Stimulated activated CD4-positive, alpha-beta T cell treated with anti-CD3 and anti-CD28 coated beads, TNF-alpha, amount 100 ng/mL, for 24 hours (primary cell): Measurements from ENCODE around the gene ARHGAP24.

ENCODE experiments used
- DNase-seq, 3 experiments: peaks; one replicate each; pipeline ENCODE4 v3.0.0-alpha.2; 2020; ENCODE audit warnings: low read depth in 3 of 3

Gene ARHGAP24

DNA sequence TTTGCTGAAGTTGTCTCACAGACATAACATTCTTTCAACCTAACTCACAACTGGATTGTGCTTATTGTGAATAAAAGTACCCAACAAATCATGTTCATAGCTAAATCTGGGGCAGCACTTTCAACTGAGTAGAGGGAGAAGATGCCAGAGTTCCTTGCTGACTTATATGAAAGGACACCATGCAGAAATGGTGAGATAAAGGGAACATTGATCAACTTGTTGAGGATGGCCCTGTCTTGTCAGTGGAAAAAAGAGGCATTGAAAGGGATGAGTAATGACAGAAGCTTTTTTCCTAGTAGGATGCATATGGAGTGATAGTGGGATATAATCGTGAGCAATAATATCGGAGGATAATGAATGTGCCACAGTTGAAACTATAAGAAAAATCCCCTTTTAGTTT is 221.7 kb downstream of the ARHGAP24 start:
- DNase-seq, result no peak

DNA sequence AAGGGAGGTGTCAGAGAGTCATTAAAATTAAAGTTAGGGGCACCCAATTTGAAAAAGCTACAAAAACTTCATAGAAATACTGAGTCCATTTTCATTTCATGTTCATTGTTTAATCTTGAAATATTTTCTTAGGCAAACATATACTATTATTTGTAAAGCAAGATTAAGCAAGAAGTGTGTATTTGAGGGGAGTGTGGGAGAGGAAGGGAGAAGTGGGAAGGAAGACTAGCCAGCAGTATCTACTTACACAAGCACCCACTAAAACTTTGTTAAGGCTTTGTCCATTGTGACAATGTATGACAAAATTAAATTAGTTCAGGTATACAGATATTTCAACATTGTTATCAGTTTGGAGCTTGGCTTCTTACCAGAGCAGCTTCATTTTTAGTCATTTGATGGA is 222.9 kb downstream of the ARHGAP24 start:
- no peak for DNase-seq

DNA sequence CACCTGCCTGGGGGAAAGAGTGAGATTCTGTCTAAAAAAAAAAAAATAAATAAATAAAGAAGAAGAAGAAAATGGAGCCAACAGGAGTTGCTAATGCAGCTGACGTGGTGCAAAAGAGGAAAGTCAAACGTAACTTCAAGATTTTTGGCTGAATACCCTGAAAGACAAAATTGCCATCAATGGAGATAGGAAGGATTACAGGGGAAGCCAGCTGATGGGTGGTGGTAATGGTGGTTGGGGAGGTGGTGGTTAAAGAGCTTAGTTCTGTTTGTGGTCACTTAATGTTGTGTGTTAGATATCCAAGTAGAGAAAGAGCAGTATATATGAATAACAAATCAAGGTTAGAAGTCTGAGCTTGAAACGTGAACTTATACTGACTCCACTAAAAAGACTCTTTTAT is 225.4 kb downstream of the ARHGAP24 start:
- no peak for DNase-seq

- DNase-seq, result no peak
Observed at GRCh38 chr4:85701861-85702321, 226.9 kb downstream of the ARHGAP24 start.

GRCh38 chr4:85703096-85703495 is 228.1 kb downstream of the ARHGAP24 start:
- DNase-seq, result no peak

DNA sequence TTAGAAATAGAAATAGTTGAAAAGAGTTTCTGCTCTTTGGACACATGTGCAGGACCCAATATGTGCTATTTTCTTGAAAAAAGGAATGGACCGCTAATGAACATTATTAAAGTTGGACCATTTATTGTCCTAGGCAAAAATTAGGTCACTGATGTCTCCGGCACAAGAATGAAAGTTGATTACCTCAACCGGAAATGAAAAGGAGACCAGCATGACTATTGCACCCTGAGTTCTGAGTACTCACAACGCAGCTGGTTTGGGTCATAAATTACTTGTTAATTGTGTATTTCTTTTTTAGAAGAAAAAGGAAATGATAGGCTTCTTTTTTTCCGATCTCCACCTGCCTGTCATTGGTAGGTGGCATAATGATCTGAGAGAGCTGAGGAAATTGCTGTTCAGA is 232.7 kb downstream of the ARHGAP24 start:
- no peak for DNase-seq

DNA sequence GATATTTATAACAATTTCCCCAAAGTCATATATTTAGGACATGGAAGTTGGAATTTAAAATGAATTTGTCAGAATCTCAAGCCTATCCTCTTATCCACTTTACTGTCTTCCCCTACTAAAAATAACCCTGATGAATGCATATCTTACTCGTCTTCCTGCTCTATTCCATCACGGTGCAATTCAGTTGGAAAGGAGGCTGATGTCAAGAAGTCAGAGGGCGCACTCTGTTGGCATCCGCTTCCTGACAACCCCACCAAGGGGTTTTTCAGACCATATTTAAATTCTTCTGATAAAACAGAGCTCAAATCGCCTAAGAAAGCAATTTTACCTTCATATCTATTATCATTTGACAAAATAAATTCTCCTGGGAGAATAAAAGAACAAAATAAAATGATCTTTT is 233.5 kb downstream of the ARHGAP24 start:
- no peak for DNase-seq

- no peak for DNase-seq
Observed at GRCh38 chr4:85713005-85713404, 238.1 kb downstream of the ARHGAP24 start.

- DNase-seq, result no peak
Observed at GRCh38 chr4:85715991-85716737, 241.2 kb downstream of the ARHGAP24 start.

GRCh38 chr4:85717351-85717750 is 242.4 kb downstream of the ARHGAP24 start:
- no peak for DNase-seq

- DNase-seq, result no peak
Observed at GRCh38 chr4:85717847-85718246, 242.9 kb downstream of the ARHGAP24 start.

- no peak for DNase-seq
Observed at GRCh38 chr4:85720735-85721134, 245.8 kb downstream of the ARHGAP24 start.

GRCh38 chr4:85722401-85722800 is 247.5 kb downstream of the ARHGAP24 start:
- no peak for DNase-seq

DNA sequence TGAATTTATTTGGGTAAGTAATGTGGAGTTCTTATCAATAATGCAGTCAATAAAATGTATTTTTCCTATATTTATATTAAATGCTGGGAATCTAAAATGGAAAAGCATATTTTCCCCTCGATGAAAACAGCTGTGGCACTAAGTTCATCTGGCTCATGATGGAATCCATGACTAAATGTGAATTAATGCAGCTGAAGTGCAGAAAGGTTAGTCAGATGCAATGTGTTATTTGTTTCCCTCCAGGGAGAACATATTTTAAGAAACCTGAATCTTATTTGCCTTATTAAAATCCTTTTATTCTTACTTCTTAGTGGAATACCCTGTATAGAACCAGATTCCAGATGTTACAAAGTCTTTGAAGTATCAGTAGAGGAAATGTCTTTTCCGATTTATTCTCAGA is 247.9 kb downstream of the ARHGAP24 start:
- DNase-seq, result no peak

DNA sequence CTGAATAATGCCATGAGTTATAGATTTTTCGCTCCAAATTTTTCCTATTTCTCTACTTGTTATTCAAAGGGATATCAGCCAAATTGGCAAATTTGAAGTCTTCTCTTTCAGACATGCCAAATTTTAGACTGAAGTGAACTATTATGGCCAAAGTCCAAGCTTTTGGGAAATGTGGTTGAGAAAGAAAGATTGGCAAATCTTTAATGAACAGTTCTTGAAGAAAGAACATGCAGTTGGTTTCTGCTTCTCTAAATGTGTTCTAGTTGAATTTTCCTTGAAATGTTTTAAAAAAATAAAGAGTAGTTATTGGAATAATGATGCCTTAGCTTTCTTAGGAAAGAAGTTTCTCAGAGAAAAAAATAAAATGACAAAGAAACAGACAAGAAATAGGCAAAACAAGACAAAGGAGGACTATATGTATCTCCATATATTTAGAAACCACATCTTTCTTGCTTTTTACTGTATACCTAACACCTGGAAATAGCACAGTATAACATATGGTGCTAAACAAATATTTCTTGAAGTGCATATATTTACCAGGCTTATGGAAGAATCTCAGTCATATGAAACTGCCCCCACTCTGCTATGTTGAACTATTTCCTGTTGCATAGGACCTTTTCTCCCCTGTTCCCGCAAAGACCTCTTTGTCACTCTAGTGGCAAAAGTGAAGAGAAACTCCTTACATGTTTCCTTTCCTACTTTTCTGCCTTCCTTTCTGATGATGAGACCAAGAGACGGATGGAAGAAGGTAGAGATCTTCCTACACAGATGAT is 250.0 kb downstream of the ARHGAP24 start:
- DNase-seq, result no peak

GRCh38 chr4:85725721-85726170 is 250.8 kb downstream of the ARHGAP24 start:
- DNase-seq, result no peak

DNA sequence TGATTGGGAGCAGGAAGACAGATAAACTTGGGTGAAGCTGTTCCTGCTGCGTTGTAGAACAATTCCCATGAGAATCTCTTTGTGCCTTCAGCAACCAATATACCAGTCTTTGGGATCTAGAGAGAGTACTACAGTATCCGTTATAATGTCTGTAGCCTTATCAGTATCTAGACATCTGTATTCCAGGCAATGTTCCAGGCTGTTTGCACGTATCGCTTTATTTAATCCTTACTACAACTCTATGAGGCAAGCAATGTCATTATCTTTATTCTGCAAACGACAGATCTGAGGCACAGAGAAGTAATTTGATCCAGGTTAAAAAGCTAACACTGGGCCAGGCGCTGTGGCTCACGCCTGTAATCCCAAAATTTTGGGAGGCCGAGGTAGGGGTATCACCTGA is 251.6 kb downstream of the ARHGAP24 start:
- no peak for DNase-seq

GRCh38 chr4:85728464-85728863 is 253.5 kb downstream of the ARHGAP24 start:
- no peak for DNase-seq

DNA sequence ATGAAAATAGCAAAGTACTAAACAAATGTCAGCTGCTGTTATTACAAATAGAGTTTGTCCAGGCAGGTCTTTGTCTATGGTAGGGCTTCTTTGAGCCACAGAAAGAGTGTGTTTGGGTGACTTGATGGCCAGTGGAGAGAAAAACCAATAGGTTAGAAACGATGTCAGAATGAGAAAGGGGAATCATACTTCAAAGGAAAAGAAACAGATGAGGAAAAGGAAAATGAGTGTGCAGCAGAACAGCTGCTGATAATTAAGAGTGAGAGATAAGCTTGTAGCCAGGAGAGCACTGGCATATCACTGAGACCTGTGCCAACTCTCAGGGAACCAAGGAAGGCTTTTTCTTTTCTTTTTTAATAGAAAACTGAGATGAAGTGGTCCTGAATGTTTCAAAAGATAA is 257.2 kb downstream of the ARHGAP24 start:
- DNase-seq, result no peak

- DNase-seq, result no peak
Observed at GRCh38 chr4:85733798-85734197, 258.8 kb downstream of the ARHGAP24 start.

GRCh38 chr4:85734424-85734831 is 259.5 kb downstream of the ARHGAP24 start:
- DNase-seq, result no peak

GRCh38 chr4:85736571-85736970 is 261.6 kb downstream of the ARHGAP24 start:
- DNase-seq, result no peak

GRCh38 chr4:85737254-85737653 is 262.3 kb downstream of the ARHGAP24 start:
- no peak for DNase-seq
